DMS 273 (cell line): ENCODE results near the gene DSE.
A peak's percentile ranks its signal among the peaks of the same experiment; 100 is the strongest.

Source experiments
- DNase-seq: peaks from one replicate; lab custom pipeline; 2025; ENCODE audit not compliant: unreplicated experiment; lab: John Stamatoyannopoulos, UW

DSE gene

DNA sequence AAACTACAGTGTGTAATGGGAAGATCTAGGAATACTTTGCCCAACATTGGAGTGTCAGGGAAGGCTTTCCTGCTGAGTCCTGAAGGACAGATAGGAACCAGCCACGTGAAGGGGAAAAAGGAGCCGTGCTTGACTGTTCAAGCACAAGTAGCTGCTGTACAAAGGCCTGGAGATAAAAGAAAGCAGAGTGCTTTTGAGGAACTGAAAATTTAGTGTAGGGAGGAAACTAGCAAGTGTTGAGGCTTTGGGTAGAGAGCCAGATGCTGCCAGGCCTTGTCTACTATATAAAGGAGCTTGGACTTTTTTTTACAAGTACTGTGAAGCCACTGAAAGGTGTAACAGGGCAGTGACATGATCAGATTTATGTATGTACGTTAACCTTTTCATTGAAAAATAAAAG lies 39.0 kb downstream of the DSE start:
- no peak for DNase-seq

DNA sequence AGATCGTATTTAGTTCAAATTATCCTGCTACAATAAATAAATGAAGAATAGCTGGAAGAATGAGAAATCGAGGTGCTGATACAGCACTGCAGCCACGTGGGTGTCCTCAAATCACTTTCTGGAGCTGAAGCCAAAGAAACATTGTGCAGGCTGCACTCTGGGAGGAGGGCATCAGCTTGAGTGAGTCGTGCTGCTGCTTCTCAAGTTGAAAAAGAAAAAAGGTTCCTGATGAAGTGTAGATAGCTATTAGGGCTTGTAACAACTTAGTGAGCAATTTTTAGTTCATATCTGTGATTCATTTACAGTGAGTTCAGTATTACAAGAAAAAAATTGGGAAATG lies 40.5 kb downstream of the DSE start:
- DNase-seq, result peak; percentile 64

DNA sequence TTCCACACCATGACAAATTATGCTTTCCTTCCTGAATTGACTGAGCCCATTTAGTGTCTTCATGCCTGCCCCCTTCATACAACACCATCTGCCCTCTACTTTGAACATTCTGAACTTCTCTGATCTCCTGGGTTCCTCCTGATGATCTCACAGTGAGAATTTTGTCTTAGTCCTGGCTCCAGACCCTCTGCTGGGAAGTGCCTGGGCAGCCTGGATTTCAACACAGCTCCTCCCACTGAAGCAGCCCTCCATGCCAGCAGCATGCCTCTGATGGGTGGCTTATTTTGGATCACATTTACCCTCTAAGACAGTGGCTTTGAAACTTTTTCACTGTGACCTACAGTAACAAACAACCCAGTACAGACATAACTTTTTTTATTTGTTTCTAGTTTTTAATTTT lies 41.5 kb downstream of the DSE start:
- peak; percentile 42 for DNase-seq

DNA sequence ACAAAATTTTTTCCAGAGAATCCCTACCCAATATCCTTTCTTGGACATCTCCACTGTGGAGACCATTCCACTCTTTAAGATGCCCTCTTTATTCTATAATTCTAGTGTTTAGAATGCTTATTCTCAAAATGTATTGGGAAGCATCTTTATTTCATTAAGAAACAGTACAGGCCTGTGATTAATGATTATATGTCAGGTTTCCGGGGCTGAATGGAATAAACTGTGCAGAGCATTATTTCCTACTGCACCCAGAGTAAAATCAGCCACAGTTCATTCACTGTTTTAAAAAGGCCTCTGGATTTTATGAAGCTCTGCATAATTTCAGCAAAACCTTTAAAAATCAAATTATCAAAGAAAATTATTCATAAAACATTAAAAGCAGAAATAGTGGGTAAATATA lies 42.6 kb downstream of the DSE start:
- DNase-seq, result no peak

DNA sequence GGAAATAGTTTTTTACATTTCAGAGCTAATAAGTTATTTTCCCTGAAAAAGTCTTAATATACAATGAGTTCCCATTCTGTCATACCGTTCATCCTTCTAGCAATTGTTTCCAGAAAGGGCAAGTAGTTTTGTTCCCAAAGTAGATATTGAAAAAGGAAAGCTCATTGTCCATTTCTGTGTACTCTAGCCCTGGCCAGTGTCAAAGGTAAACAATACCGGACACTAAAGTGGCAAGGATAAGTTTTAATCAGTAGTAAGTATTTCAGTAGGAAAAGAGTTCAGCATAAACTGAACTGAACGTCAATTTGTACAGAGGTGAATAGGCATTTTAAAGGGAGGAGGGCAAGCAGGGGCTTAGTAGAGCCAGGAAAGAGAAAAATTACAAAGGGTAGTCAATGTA lies 46.9 kb downstream of the DSE start:
- no peak for DNase-seq

DNA sequence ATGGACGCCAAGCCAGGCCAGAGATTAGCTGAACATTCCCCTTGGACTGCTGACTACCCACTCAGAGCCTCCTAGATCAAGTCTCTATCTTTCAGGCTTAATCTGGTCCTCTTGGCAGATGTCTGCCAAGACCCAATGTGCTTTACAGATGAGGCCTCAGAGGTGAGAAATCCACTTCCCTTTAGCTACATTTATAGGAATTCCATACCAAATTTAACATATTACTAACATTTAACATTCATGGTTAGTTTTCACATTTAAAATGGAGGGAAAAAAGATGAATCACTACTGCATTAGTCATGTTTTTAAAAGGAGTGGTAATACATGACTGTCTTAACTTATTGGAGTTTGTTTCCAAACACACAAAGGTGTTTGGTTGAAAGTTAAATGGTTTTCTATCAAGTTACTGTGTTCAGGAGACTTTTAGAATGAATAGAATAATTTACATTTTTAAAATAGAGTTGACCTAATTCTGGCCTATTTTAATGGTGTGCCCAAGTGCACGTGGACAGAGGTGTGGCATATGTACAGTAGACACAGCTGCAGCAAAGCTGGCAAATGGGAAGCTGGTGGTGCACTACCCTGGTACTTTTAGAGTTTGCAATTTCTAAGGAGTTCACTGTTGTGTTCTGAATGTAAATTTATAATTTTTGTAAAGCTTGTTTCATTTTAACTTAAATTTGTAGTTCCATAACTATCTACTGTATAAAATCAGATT lies 48.5 kb downstream of the DSE start:
- DNase-seq, result no peak

DNA sequence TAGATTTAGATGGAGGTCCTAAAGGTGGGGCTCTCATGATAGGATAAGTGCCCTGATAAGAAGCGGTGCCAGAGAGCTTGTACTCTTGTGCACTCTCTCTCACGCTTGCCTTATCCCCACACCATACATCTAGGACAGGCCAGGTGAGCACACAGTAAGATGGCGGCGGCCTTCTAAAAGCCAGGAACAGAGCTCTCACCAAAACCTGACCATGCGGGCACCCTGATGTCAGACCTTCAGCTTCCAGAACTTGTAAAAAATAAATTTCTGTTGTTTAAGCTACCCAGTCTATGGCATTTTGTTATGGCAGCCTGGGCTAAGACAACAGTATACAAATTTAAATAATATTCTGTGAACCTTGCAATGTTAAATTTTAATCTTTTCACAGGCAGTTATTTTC lies 49.6 kb downstream of the DSE start:
- DNase-seq, result no peak

DNA sequence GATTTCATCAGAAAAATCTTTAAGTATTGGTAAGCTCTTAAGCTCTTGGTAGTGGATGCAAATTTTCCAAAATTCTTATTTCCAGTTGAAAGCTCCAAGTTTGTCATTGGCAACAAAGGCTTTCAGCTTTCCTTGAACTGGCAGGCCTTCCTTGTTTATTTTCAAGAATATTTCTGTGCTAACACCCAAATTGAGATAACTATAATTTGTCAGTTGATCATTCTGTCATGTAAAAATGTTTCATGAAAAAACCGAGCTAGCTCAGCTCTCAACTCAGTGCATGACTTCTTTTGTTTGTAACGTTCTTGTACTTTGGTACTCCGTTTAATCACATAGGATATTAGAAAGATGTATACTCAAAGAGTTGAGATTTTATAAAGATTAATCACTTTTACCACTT lies 51.5 kb downstream of the DSE start:
- no peak for DNase-seq

DNA sequence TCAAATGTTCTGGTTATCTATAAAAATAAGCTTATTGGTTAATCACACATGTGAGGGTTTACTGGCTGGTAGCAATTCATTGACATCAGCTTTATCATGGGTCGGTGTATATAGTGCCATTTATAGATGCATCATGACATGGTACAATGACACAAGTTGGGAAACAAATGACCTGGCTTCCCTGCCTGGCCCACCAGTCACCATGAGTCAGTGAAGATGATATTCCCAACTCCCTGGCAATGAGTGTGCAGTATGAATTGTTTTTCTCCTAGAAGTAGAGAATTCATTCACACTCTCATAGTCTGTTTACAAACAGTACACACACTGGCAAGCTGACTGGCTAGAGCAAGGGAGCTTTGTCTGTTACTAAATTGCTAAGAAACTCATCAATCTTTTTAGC lies 53.3 kb downstream of the DSE start:
- DNase-seq, result no peak

DNA sequence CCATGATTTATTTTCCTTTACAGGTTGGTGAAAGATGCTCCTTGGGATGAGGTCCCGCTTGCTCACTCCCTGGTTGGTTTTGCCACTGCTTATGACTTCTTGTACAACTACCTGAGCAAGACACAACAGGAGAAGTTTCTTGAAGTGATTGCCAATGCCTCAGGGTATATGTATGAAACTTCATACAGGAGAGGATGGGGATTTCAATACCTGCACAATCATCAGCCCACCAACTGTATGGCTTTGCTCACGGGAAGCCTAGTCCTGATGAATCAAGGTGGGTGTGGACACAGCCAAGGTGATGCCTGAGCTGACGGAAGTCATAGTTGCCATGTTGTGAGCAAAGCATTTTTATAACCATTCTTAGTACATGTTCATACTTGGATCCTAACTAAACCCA lies 55.8 kb downstream of the DSE start:
- DNase-seq, result no peak

DNA sequence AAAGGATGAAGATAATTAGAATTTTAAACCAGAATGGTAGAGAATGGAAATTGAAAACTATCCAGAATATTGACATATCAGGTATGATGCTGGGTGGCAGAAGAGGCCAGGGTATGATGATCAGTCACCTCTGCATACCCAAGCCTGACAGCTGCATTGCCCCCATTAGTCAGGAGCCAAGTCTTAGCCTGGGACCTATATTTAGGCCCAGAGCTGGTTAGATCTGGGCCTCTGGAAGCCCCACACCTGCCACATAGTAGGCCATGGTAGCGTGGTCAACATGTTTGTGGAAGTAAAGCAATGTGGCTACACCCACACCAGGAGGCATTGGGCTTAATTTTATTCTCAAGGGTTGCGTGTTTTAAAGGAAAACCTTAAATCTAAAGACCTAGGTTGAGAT lies 58.4 kb downstream of the DSE start:
- no peak for DNase-seq

DNA sequence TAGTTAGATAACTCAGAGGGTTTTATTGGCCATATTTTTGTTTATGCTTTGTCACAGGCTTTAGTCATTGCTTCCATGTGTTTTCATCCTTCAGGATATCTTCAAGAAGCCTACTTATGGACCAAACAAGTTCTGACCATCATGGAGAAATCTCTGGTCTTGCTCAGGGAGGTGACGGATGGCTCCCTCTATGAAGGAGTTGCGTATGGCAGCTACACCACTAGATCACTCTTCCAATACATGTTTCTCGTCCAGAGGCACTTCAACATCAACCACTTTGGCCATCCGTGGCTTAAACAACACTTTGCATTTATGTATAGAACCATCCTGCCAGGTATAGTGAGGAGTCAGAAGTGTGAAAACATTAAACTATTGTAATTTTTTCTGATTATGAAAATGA lies 60.1 kb downstream of the DSE start:
- no peak for DNase-seq

DNA sequence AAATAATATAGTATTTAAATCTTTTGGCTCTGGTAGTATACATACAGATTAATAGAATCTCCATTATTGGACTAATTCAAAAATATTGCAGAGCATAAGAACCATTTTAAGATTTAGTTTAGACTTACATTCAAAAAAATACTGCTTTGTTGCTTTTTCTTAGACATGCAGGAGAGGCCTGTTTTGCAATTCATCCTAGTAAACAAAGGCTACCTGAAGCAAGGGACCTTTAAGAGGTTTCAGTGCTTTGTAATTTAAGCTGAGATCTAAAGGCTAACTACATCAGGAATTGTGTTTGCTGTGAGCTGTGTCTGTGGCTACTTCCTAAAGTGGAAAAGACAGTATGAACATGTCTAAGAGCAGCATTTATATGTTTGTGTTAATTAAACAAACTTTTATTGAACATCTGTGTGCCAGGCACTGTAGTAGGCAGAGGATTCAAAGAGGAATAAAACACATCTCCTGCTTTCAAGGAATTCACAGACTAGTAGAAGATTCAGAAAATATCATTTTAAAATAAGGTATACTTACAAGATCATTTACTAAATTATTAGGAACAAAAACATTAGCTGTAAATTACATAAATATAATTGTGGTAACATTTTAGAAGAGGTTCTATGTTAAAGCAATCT lies 61.3 kb downstream of the DSE start:
- DNase-seq, result no peak

DNA sequence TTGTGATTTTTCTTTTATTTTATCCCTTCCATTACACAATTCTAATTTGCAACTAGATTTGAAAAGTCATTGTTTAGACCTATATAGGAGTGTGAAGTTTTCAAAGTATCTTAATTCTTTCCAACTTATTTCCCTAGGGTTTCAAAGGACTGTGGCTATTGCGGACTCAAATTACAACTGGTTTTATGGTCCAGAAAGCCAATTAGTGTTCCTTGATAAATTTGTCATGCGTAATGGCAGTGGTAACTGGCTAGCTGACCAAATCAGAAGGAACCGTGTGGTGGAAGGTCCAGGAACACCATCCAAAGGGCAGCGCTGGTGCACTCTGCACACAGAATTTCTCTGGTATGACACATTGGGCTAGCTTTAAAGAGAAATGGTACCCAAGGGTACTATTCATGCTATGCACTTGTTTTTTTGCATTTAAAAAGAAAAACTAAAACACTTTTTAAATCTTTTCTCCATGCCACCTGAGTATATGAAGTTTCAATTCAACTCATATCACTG lies 62.5 kb downstream of the DSE start:
- DNase-seq, result no peak

DNA sequence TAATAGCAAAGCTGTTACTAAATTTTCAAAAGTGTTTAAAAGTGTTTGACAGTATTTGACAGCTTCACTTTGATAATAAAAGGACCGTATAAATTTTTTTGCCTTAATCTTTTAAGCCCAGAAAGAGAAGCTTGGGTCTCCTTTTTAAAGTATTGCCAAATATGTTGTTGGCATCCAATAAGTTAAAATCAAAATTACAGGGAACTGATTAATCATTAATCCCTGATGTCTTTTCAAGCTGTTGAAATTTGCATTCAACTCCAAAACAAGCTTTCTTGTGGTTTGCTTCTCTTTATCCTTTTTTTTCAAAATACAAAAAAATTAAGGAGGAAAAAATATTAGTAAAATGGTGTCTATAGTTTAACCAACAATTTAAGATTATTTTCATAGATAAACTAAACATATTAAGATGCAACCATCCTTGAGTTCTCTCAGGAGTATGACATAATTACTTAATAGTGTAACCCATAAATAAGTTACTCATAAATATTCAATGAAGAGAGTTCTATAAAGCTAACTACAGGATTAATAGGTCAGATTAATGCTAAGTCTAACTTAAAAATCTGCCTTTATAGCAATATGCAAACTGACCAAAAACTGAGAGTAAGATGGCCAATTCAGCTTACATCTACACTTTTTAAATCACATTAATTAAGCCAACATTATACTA lies 63.4 kb downstream of the DSE start:
- DNase-seq, result no peak

DNA sequence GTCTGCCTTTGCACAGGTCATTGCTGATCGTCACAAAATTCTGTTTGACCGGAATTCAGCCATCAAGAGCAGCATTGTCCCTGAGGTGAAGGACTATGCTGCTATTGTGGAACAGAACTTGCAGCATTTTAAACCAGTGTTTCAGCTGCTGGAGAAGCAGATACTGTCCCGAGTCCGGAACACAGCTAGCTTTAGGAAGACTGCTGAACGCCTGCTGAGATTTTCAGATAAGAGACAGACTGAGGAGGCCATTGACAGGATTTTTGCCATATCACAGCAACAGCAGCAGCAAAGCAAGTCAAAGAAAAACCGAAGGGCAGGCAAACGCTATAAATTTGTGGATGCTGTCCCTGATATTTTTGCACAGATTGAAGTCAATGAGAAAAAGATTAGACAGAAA lies 65.8 kb downstream of the DSE start:
- no peak for DNase-seq

DNA sequence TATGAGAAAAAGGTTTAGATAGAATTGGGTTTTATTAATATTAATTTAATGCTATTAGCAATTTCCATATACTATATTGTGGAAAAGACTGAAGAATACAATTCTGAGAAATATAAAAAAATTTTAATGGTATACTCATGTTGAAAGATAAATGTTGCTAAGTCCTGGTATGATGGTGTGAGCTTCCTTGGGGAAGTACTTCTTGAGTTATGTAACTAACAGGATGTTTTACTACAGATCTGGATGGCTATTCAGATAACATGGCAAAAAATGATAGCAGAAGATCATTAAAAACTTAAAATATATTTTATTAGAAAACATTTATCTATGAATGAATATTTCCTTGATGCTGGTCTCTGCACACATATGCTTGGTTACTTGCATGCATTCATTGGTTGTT lies 66.9 kb downstream of the DSE start:
- DNase-seq, result no peak

DNA sequence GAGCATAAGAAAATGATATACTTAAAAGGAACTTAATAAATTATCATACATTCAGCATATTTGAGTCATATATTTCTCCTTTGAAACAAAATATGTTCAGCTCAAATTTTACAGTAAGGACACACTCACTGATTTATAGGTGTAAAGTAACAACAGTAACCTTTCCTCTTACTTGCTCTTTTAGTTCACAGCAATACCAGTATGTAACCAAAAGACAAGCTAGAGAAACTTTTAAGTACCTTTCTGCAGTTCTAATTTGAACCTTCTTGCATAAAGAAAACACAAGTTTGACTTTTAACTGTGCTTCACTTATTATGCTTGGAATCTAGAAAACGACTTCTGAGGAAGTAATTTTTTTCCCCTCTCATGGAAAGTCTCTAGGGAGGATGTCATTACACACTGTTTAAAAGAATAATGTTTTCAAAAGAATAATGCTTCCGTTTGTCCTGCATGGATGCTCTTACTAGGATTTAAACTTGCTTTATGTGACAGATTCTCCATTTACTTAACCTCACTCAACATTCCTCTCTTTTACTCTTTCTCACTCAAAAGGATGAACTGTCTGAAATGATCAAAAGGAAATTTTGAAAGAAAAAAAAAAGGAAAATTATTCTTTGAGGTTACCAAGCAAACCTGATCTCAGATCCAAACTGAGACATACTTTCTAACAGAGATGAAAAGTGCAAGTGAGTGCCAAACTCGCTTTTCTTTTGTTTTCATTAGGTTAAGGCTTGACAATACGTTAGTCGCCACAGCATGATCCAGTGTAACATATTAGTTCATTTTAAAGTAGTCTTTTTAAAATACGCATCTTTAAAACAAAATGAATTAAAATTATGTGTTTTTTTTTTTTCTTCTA lies 68.1 kb downstream of the DSE start:
- DNase-seq, result no peak

DNA sequence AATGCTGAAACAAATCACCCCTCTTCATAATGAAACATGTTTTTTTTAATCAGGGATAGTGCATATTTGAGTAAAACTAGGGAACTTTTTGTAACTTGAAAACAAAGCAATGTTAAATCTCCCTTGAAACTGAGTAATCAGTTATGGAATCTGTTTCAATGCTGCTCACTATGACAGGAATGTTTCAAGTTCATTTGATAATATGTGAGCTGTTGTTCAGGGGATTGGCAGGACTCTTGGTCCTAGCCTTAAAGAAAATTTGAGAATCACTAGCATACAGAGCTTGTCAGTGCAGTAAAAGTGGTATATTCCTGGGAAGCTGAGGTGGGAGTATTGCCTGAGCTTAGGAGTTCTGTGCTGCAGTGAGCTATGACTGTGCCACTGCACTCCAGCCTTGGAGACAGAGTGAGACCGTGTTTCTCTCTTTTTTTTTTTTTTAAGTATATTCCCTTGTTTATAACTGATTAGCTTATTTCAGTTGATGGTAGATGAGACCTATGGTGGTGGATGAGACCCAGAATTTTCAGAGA lies 68.8 kb downstream of the DSE start:
- DNase-seq, result no peak

DNA sequence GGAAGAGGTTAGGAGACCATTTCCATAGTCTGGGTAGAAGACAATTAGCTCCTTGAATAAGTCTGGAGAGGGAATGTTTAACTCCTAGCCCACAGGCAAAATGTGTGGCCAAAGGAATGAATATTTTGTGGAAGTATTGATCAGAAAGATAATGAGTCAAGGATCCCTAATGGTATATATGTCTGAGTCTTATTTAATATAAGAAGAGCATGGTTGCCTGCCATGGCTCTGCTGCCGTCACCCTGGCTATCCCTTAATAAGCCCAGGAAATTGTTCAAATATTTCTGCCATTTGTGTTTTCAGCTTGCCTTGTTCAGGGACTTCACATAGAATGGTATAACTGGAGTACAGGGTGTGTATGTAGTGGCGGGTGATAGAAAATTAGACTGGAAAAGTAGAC lies 72.4 kb downstream of the DSE start:
- DNase-seq, result no peak

DNA sequence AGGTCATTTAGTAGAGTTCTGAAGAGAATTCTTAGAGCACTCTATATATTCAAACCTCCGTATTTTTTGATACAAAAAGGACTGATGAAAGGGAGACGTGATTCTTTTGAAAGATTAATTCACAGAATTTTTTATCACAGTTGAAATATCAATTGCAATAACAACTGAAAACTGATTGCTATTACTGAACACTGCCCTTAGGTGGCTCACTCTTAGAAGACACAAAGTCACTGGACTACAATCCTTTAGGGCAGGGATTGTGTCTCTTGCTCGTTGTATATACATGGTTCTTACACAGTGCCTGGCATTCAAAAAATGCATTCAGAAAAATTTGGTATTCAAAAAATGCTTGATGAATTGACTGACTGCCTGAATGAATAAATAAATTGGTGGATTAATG lies 73.3 kb downstream of the DSE start:
- DNase-seq, result peak; percentile 56
